HCT116 (cell line): ENCODE results near the gene TMPRSS13. TPM values are rescaled to one million over a fixed set of nuclear protein-coding genes. Genes with fewer than 3 reads are reported as not detected.

Experiments
- ATAC-seq: fragments of 200-7000 bp; cut with Tn5 transposase; 2 replicates; pipeline ENCODE4 v1.9.1; 2020; ENCODE audit warnings: mild to moderate bottlenecking, moderate library complexity
- BruUV-seq: library from RNA; stranded (reverse); fragments of 400-500 nt; replicated peaks from 2 replicates; lab custom pipeline; 2021; lab: Mats Ljungman, UMichigan
- CTCF ChIA-PET: fragments of 300-600 bp; sonication (Branson Sonifier 250); formaldehyde crosslinking; loops from one replicate; lab custom pipeline; 2021; ENCODE audit warnings: antibody characterized with exemption; lab: Charles Lee
- POLR2A ChIA-PET: fragments of 300-600, 350-600 bp; sonication (Branson Sonifier 250); formaldehyde crosslinking; loops from one replicate; lab custom pipeline; 2021; ENCODE audit warnings: antibody characterized with exemption; lab: Charles Lee
- RAD21 ChIA-PET, 2 experiments: fragments of 300-600 bp; sonication (Branson Sonifier 250); formaldehyde crosslinking; loops; one replicate each; lab custom pipeline; 2023; ENCODE audit warnings: low total read pairs in 2 of 2; ENCODE audit not compliant: uncharacterized antibody in 2 of 2, unreplicated experiment in 2 of 2, low non-redundant PET in 1 of 2; lab: Charles Lee
- DNase-seq: peaks from one replicate; pipeline ENCODE4 v3.0.0-alpha.2; 2010; ENCODE audit warnings: low read depth, low spot score
- H2AFZ ChIP-seq: fragments of 200-600 bp; shearing (Covaris generic), sonication (generic); 2 replicates; pipeline ENCODE4 v1.6.1; 2017; ENCODE audit warnings: low read depth, mixed run types, mixed read lengths, antibody characterized with exemption, low read length; ENCODE audit not compliant: poor library complexity, severe bottlenecking
- H3K27ac ChIP-seq: 2 replicates; pipeline ENCODE4 v1.5.1; 2012; ENCODE audit warnings: low read depth, low read length
- H3K27me3 ChIP-seq: fragments of 200-600 bp; sonication (generic); 2 replicates; pipeline ENCODE4 v1.6.1; 2016; ENCODE audit warnings: mixed run types, low read length, mixed read lengths; ENCODE audit not compliant: insufficient read depth
- H3K36me3 ChIP-seq, 2 experiments: fragments of 200-500 bp in 1 of 2; fragments of 200-600 bp in 1 of 2; sonication (Bioruptor generic) in 1 of 2; sonication (generic) in 1 of 2; 2 replicates each; pipeline versions ENCODE4 v1.5.1 to v1.6.1; 2014 to 2016; ENCODE audit warnings: low read length in 2 of 2, inconsistent platforms in 1 of 2, mixed read lengths in 1 of 2, mixed run types in 1 of 2; ENCODE audit not compliant: insufficient read depth in 2 of 2, control insufficient read depth in 1 of 2
- H3K4me1 ChIP-seq, 2 experiments: fragments of 200-600 bp in 1 of 2; sonication (generic) in 1 of 2; 2 replicates each; pipeline versions ENCODE4 v1.5.1 to v1.6.1; 2012 to 2017; ENCODE audit warnings: low read length in 2 of 2, inconsistent platforms in 1 of 2, mild to moderate bottlenecking in 1 of 2, mixed read lengths in 1 of 2, mixed run types in 1 of 2, moderate library complexity in 1 of 2; ENCODE audit not compliant: insufficient read depth in 2 of 2, control insufficient read depth in 1 of 2
- H3K4me2 ChIP-seq: fragments of 200-600 bp; sonication (generic); 2 replicates; pipeline ENCODE4 v1.6.1; 2017; ENCODE audit warnings: mixed run types, low read length, mixed read lengths
- H3K4me3 ChIP-seq, 2 experiments: fragments of 200-600 bp in 1 of 2; sonication (generic) in 1 of 2; replicated peaks in 1 of 2; 2 replicates each; pipeline ENCODE4 v1.5.1; 2011 to 2016; ENCODE audit warnings: low read length in 2 of 2, control low read depth in 1 of 2, low read depth in 1 of 2, mild to moderate bottlenecking in 1 of 2, mixed read lengths in 1 of 2, mixed run types in 1 of 2
- H3K79me2 ChIP-seq: fragments of 200-600 bp; sonication (generic); 2 replicates; pipeline ENCODE4 v1.6.1; 2017; ENCODE audit warnings: mild to moderate bottlenecking, mixed run types, low read length, moderate library complexity, mixed read lengths; ENCODE audit not compliant: insufficient read depth
- H3K9ac ChIP-seq: fragments of 200-600 bp; sonication (generic); 2 replicates; pipeline ENCODE4 v1.6.1; 2016; ENCODE audit warnings: low read length, mixed read lengths
- H3K9me2 ChIP-seq: fragments of 200-600 bp; sonication (generic), shearing (Covaris generic); 2 replicates; pipeline ENCODE4 v1.6.1; 2017; ENCODE audit warnings: mixed run types, mild to moderate bottlenecking, moderate library complexity; ENCODE audit not compliant: insufficient read depth
- H3K9me3 ChIP-seq, 2 experiments: fragments of 200-500 bp in 1 of 2; fragments of 200-600 bp in 1 of 2; sonication (Bioruptor generic) in 1 of 2; sonication (generic) in 1 of 2; 2 replicates each; pipeline ENCODE4 v1.6.1; 2014 to 2017; ENCODE audit warnings: low read length in 2 of 2, mixed read lengths in 2 of 2, inconsistent platforms in 1 of 2, low read depth in 1 of 2, mild to moderate bottlenecking in 1 of 2, mixed run types in 1 of 2, moderate library complexity in 1 of 2; ENCODE audit not compliant: control insufficient read depth in 1 of 2, insufficient read depth in 1 of 2
- H4K20me1 ChIP-seq: fragments of 200-600 bp; sonication (generic), shearing (Covaris generic); 2 replicates; pipeline ENCODE4 v1.6.1; 2017; ENCODE audit warnings: mixed run types, mild to moderate bottlenecking, moderate library complexity; ENCODE audit not compliant: insufficient read depth
- ATF3 ChIP-seq: IDR thresholded peaks from 2 replicates; pipeline ENCODE4 v1.6.1; 2012
- CEBPB ChIP-seq: IDR thresholded peaks from 2 replicates; pipeline ENCODE4 v1.6.1; 2012; ENCODE audit warnings: low read depth
- CTCF ChIP-seq, 3 experiments: fragments of 200-600 bp in 1 of 3; sonication (generic) in 1 of 3; IDR thresholded peaks in 2 of 3; conservative IDR thresholded peaks in 1 of 3; 2 replicates each; pipeline ENCODE4 v1.5.1; 2012 to 2017; ENCODE audit warnings: low read depth in 2 of 3, low read length in 2 of 3, antibody characterized with exemption in 1 of 3, borderline replicate concordance in 1 of 3, control low read depth in 1 of 3, mild to moderate bottlenecking in 1 of 3, mixed read lengths in 1 of 3, mixed run types in 1 of 3, moderate library complexity in 1 of 3; ENCODE audit not compliant: insufficient read depth in 1 of 3
- EGR1 ChIP-seq: IDR thresholded peaks from 2 replicates; pipeline ENCODE4 v1.6.1; 2012; ENCODE audit warnings: low read depth
- POLR2AphosphoS5 ChIP-seq: IDR thresholded peaks from 2 replicates; pipeline ENCODE4 v1.6.1; 2011; ENCODE audit warnings: mild to moderate bottlenecking, low read depth, low read length, moderate library complexity
- SIN3A ChIP-seq: IDR thresholded peaks from 2 replicates; pipeline ENCODE4 v1.6.1; 2012; ENCODE audit warnings: low read depth
- SP1 ChIP-seq: IDR thresholded peaks from 2 replicates; pipeline ENCODE4 v1.6.1; 2012; ENCODE audit warnings: low read depth
- YY1 ChIP-seq: IDR thresholded peaks from 2 replicates; pipeline ENCODE4 v1.6.1; 2011; ENCODE audit warnings: low read length, low read depth, moderate library complexity, mild to moderate bottlenecking; ENCODE audit not compliant: insufficient replicate concordance; ENCODE audit errors: extremely low read depth
- ZBTB33 ChIP-seq: IDR thresholded peaks from 2 replicates; pipeline ENCODE4 v1.6.1; 2011; ENCODE audit warnings: mild to moderate bottlenecking, low read length, moderate library complexity; ENCODE audit not compliant: insufficient replicate concordance; ENCODE audit errors: extremely low read depth
- ZNF274 ChIP-seq: fragments of 200-500 bp; sonication (Bioruptor generic); IDR thresholded peaks from 2 replicates; pipeline ENCODE4 v1.6.1; 2014; ENCODE audit warnings: mild to moderate bottlenecking, low read depth, low read length, inconsistent platforms
- intact Hi-C: fragments of 100-400 bp; cut with micrococcal nuclease; formaldehyde crosslinking; loops from 2 replicates; pipeline ENCODE4 v1.10.0; 2022
- total RNA-seq: library from RNA; stranded (reverse); gene quantifications from one replicate; pipeline ENCODE4 v1.2.1, GENCODE V29; 2021; ENCODE audit not compliant: unreplicated experiment

TMPRSS13 gene
- total RNA-seq, 1 experiment from 2014 or later: 0.52 TPM

GRCh38 chr11:117921893-117922292, 7.3 kb downstream of the TMPRSS13 start:
- ATAC-seq (no peak), DNase-seq (no peak)
- intact Hi-C loops: no loop called here
- no peak overlapping the region for H3K4me3 ChIP-seq
- no peak overlapping the region for H3K4me2 ChIP-seq
- no peak for TF ChIP-seq SP1
- TF ChIP-seq POLR2AphosphoS5: no peak
- TF ChIP-seq ATF3: no peak
- TF ChIP-seq EGR1: no peak
- no peak for TF ChIP-seq CTCF (IDR thresholded peaks at IDR 0.05 in 2 of 3, conservative IDR thresholded peaks at IDR 0.05 in 1 of 3; ENCODE audit: borderline replicate concordance in 1 of 3, insufficient read depth in 1 of 3, low read depth in 2 of 3, low read length in 2 of 3)
- TF ChIP-seq CEBPB: no peak
- TF ChIP-seq ZNF274: no peak
- no peak for TF ChIP-seq ZBTB33
- TF ChIP-seq SIN3A: no peak
- no peak for TF ChIP-seq YY1
- H3K79me2 ChIP-seq: no peaks in the 10 kb centered on the region
- CTCF ChIA-PET: no interaction called here
- no peaks in the 10 kb centered on the region for H3K27me3 ChIP-seq
- no peaks in the 10 kb centered on the region for H3K9me3 ChIP-seq
- RAD21 ChIA-PET: no interaction called here
- H2AFZ ChIP-seq: no peak overlapping the region
- H3K4me1 ChIP-seq: no peaks in the 10 kb centered on the region
- H3K9me2 ChIP-seq: no peaks in the 10 kb centered on the region
- no peak overlapping the region for H3K9ac ChIP-seq
- no TSS peak for BruUV-seq
- POLR2A ChIA-PET: no interaction called here
- H4K20me1 ChIP-seq: no peaks in the 10 kb centered on the region
- H3K36me3 ChIP-seq: no peaks in the 10 kb centered on the region
- no peak overlapping the region for H3K27ac ChIP-seq
